IgD-negative memory B cell (primary cell): Measurements from ENCODE around the gene TTN. TPM values are rescaled to one million over a fixed set of nuclear protein-coding genes. Genes with fewer than 3 reads are reported as not detected.

Experiments
- H3K27ac Mint-ChIP-seq, 3 donors: one replicate each; pipeline ENCODE4 v1.8.0; 2020 to 2022; ENCODE audit warnings: mild to moderate bottlenecking in 3 of 3, mixed read lengths in 3 of 3, moderate library complexity in 1 of 3
- H3K27me3 Mint-ChIP-seq: one replicate; pipeline ENCODE4 v1.8.0; 2021; ENCODE audit warnings: mixed read lengths
- H3K36me3 Mint-ChIP-seq: one replicate; pipeline ENCODE4 v1.8.0; 2020; ENCODE audit warnings: mild to moderate bottlenecking, mixed read lengths
- H3K4me1 Mint-ChIP-seq, 3 donors: one replicate each; pipeline ENCODE4 v1.8.0; 2020 to 2022; ENCODE audit warnings: mixed read lengths in 3 of 3, mild to moderate bottlenecking in 1 of 3
- H3K4me3 Mint-ChIP-seq, 4 donors: one replicate each; pipeline ENCODE4 v1.8.0; 2020 to 2022; ENCODE audit warnings: mild to moderate bottlenecking in 4 of 4, mixed read lengths in 4 of 4, moderate library complexity in 3 of 4
- H3K9me3 Mint-ChIP-seq, 3 donors: one replicate each; pipeline ENCODE4 v1.8.0; 2020 to 2021; ENCODE audit warnings: mixed read lengths in 3 of 3, mild to moderate bottlenecking in 1 of 3
- polyA plus RNA-seq: library from polyadenylated mRNA; unstranded; fragments of 300-500 nt; fragmentation: Illumina TruSeq; gene quantifications from one replicate; pipeline ENCODE4 v1.2.3, GENCODE V29; 2021

The TTN gene
- polyA plus RNA-seq, 1 donor from 2014 or later: 9.4 TPM

GRCh38 chr2:178827739-178828485, 20.7 kb upstream of the TTN start:
- Mint-ChIP-seq H3K9me3 (peaks cover 2 to 5% (median 3%) of the 10 kb centered on the region in 3 donors), H3K36me3 (peaks cover 10% of the 10 kb centered on the region), H3K4me3 (no peak overlapping the region), H3K27me3 (no peaks in the 10 kb centered on the region), H3K4me1 (peaks cover 4 to 6% (median 6%) of the 10 kb centered on the region in 3 donors), H3K27ac (peak overlapping the region in 1 of 3 donors; percentile 41)

GRCh38 chr2:178827111-178827510, 19.9 kb upstream of the TTN start:
- H3K9me3 Mint-ChIP-seq: peaks cover 2 to 5% (median 3%) of the 10 kb centered on the region in 3 donors
- H3K4me1 Mint-ChIP-seq: peaks cover 4 to 6% (median 4%) of the 10 kb centered on the region in 3 donors
- peaks cover 10% of the 10 kb centered on the region for H3K36me3 Mint-ChIP-seq
- no peak overlapping the region for H3K4me3 Mint-ChIP-seq
- no peaks in the 10 kb centered on the region for H3K27me3 Mint-ChIP-seq
- no peak overlapping the region for H3K27ac Mint-ChIP-seq

DNA sequence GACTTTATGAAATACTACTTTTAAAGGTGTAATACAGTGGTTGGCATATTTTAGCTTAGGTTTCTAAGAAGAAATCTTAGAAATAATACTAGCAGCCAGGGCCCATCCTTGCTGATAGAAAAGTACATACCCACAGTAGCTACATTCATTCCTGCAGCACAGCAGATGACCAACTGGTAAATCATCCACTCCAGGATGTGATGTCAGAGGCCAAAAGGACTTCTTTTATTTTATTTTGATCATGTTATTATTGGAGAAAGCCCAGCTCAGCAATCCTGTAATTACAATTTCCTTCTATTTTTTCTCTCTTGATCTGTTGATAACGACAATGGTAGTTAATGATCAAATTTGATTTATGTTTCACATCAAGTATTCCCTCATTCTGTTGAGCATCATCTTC, 18.0 kb upstream of the TTN start:
- peaks cover 2 to 5% (median 3%) of the 10 kb centered on the region in 3 donors for H3K9me3 Mint-ChIP-seq
- H3K27me3 Mint-ChIP-seq: no peaks in the 10 kb centered on the region
- H3K36me3 Mint-ChIP-seq: peaks cover 8% of the 10 kb centered on the region
- H3K4me1 Mint-ChIP-seq: peaks cover 4 to 7% (median 4%) of the 10 kb centered on the region in 3 donors
- no peak overlapping the region for H3K4me3 Mint-ChIP-seq
- H3K27ac Mint-ChIP-seq: no peak overlapping the region

- H3K27ac Mint-ChIP-seq: no peak overlapping the region
- peaks cover 8% of the 10 kb centered on the region for H3K36me3 Mint-ChIP-seq
- H3K4me1 Mint-ChIP-seq: peaks cover 3 to 9% (median 5%) of the 10 kb centered on the region in 3 donors
- H3K4me3 Mint-ChIP-seq: no peak overlapping the region
- H3K9me3 Mint-ChIP-seq: peaks cover 2 to 5% (median 3%) of the 10 kb centered on the region in 3 donors
- H3K27me3 Mint-ChIP-seq: no peaks in the 10 kb centered on the region
Measured at GRCh38 chr2:178824181-178824580, 17.0 kb upstream of the TTN start.

- Mint-ChIP-seq H3K4me1 (peaks cover 3 to 5% (median 4%) of the 10 kb centered on the region in 3 donors), H3K27ac (peak overlapping the region in 1 of 3 donors; percentile 9), H3K4me3 (no peak overlapping the region), H3K36me3 (peaks cover 2% of the 10 kb centered on the region), H3K9me3 (peaks cover 0 to 4% (median 0%) of the 10 kb centered on the region in 3 donors), H3K27me3 (no peaks in the 10 kb centered on the region)
Measured at GRCh38 chr2:178819992-178820391, 12.8 kb upstream of the TTN start.

DNA sequence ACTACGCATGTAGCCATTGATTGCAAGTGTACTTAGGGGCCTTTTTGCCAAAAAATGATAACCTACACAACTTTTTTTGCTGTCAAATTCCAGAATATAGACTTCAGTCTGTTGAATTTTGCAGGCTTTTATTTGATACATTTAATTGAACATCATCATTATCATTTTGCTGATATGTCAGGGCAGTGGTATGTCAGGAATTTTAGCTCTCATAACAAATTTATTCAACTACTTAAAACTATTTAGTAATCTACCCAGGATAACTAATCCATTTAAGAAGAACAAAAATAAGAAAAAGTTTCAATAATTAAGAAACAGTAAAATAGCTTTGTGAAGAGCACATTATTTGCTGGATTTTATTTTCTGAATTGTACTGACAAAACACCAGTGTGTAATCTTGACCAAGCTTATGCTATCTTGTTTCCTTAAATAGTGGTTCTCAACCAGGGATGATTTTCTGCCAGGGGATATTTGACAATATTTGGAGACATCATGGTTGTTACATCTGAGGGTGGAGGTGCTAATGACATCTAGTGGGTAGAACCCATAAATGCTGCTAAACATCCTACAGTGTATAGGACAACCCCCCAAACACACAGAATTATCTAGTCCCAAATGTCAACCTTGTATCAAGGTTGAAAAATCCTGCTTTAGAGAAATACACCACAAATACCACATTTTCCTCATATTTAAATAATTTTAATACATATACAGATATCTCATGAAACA, 12.1 kb upstream of the TTN start:
- peaks cover 3 to 5% (median 4%) of the 10 kb centered on the region in 3 donors for H3K4me1 Mint-ChIP-seq
- peaks cover 0 to 4% (median 0%) of the 10 kb centered on the region in 3 donors for H3K9me3 Mint-ChIP-seq
- peaks cover 2% of the 10 kb centered on the region for H3K36me3 Mint-ChIP-seq
- H3K27ac Mint-ChIP-seq: no peak overlapping the region
- no peak overlapping the region for H3K4me3 Mint-ChIP-seq
- no peaks in the 10 kb centered on the region for H3K27me3 Mint-ChIP-seq

GRCh38 chr2:178811901-178812300, 4.7 kb upstream of the TTN start:
- H3K4me1 Mint-ChIP-seq: no peaks in the 10 kb centered on the region
- H3K36me3 Mint-ChIP-seq: peaks cover 2% of the 10 kb centered on the region
- H3K27me3 Mint-ChIP-seq: no peaks in the 10 kb centered on the region
- no peaks in the 10 kb centered on the region for H3K9me3 Mint-ChIP-seq
- H3K27ac Mint-ChIP-seq: no peak overlapping the region
- no peak overlapping the region for H3K4me3 Mint-ChIP-seq

DNA sequence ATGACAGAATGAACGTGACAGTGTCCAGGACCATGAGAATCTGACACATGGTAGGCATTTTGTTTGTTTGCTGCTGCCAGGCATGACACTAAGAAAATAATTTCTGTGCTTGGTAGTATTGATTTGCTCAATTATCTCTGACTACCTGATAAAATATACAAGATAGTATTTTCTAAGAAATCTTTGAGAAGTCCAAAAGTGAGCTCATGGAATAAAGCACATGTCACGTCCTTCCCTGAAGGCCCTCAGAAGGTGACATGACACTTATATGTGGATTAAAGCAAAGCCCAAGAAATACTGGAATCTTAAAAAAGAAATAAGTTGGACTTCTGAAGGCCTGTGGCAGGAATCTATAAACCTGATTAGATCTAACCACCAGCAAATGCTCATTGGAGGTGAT, 3.8 kb upstream of the TTN start:
- H3K27ac Mint-ChIP-seq: no peak overlapping the region
- no peak overlapping the region for H3K4me3 Mint-ChIP-seq
- no peaks in the 10 kb centered on the region for H3K27me3 Mint-ChIP-seq
- H3K9me3 Mint-ChIP-seq: no peaks in the 10 kb centered on the region
- no peaks in the 10 kb centered on the region for H3K4me1 Mint-ChIP-seq
- peaks cover 2% of the 10 kb centered on the region for H3K36me3 Mint-ChIP-seq

DNA sequence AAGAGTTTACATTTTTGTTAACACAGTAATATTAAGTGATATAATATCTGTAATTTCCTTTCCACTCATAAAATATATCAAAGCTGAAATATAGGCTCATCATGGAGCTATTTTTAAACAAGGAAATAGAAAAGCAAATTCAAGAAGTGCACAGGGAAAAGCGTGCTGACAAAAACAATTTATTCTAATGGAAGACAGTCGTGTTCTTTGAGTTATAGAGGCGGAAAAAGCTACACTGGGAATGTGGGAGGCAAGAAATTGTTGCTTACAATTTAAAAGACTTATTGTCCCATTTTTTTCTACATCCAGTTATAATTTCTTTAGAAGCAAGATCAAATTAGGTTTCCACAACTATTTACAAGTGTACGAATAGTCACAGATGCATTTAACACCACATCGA, 3.2 kb upstream of the TTN start:
- no peaks in the 10 kb centered on the region for H3K27me3 Mint-ChIP-seq
- no peaks in the 10 kb centered on the region for H3K4me1 Mint-ChIP-seq
- no peaks in the 10 kb centered on the region for H3K9me3 Mint-ChIP-seq
- H3K36me3 Mint-ChIP-seq: peaks cover 2% of the 10 kb centered on the region
- no peak overlapping the region for H3K27ac Mint-ChIP-seq
- H3K4me3 Mint-ChIP-seq: no peak overlapping the region

- peaks cover 0 to 2% (median 0%) of the 10 kb centered on the region in 3 donors for H3K4me1 Mint-ChIP-seq
- no peak overlapping the region for H3K4me3 Mint-ChIP-seq
- H3K27me3 Mint-ChIP-seq: no peaks in the 10 kb centered on the region
- H3K9me3 Mint-ChIP-seq: no peaks in the 10 kb centered on the region
- H3K27ac Mint-ChIP-seq: no peak overlapping the region
- H3K36me3 Mint-ChIP-seq: no peaks in the 10 kb centered on the region
Measured at GRCh38 chr2:178806543-178806942, 680 bp downstream of the TTN start.

- Mint-ChIP-seq H3K4me1 (peaks cover 0 to 2% (median 0%) of the 10 kb centered on the region in 3 donors), H3K27me3 (no peaks in the 10 kb centered on the region), H3K36me3 (no peaks in the 10 kb centered on the region), H3K4me3 (no peak overlapping the region), H3K27ac (no peak overlapping the region), H3K9me3 (no peaks in the 10 kb centered on the region)
Measured at GRCh38 chr2:178805457-178805856, 1.8 kb downstream of the TTN start.

DNA sequence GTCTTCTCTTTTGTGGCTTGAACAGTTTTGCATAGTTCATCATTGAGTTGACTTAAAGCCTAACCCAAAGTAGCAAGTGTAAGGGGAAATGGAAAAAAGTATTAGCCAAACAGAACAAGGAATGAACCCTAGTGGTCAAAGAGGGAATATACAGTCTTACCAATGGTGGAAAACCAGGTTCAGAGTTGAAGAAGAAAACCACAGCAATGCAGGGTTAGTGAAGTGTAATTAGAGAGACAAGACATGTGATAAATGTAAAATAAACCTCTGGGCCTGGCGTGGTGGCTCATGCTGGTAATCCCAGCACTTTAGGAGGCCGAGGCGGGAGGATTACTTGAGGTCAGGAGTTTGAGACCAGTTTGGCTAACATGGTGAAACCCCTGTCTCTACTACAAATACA, 2.4 kb downstream of the TTN start:
- Mint-ChIP-seq H3K4me3 (no peak overlapping the region), H3K27me3 (no peaks in the 10 kb centered on the region), H3K27ac (no peak overlapping the region), H3K4me1 (peaks cover 0 to 2% (median 0%) of the 10 kb centered on the region in 3 donors), H3K9me3 (no peaks in the 10 kb centered on the region), H3K36me3 (no peaks in the 10 kb centered on the region)

- H3K27me3 Mint-ChIP-seq: no peaks in the 10 kb centered on the region
- no peak overlapping the region for H3K4me3 Mint-ChIP-seq
- H3K9me3 Mint-ChIP-seq: no peaks in the 10 kb centered on the region
- H3K36me3 Mint-ChIP-seq: peaks cover 7% of the 10 kb centered on the region
- H3K4me1 Mint-ChIP-seq: peaks cover 0 to 2% (median 0%) of the 10 kb centered on the region in 3 donors
- H3K27ac Mint-ChIP-seq: no peak overlapping the region
Measured at GRCh38 chr2:178800510-178800909, 6.7 kb downstream of the TTN start.

GRCh38 chr2:178799305-178799704, 7.9 kb downstream of the TTN start:
- H3K9me3 Mint-ChIP-seq: no peaks in the 10 kb centered on the region
- H3K4me1 Mint-ChIP-seq: no peaks in the 10 kb centered on the region
- H3K36me3 Mint-ChIP-seq: peaks cover 7% of the 10 kb centered on the region
- no peak overlapping the region for H3K27ac Mint-ChIP-seq
- no peaks in the 10 kb centered on the region for H3K27me3 Mint-ChIP-seq
- no peak overlapping the region for H3K4me3 Mint-ChIP-seq

GRCh38 chr2:178796079-178796677, 11.0 kb downstream of the TTN start:
- peaks cover 7% of the 10 kb centered on the region for H3K36me3 Mint-ChIP-seq
- H3K4me1 Mint-ChIP-seq: no peaks in the 10 kb centered on the region
- H3K27ac Mint-ChIP-seq: no peak overlapping the region
- no peak overlapping the region for H3K4me3 Mint-ChIP-seq
- no peaks in the 10 kb centered on the region for H3K9me3 Mint-ChIP-seq
- H3K27me3 Mint-ChIP-seq: no peaks in the 10 kb centered on the region
